H54 (cell line): ENCODE data around the gene ACOT7.

Experiments used
- DNase-seq: peaks from one replicate; pipeline ENCODE4 v3.0.0; 2011; ENCODE audit warnings: low spot score, mixed read lengths; ENCODE audit not compliant: insufficient read length
- FAIRE-seq: peaks from 3 replicates; lab custom pipeline; 2011; peaks lifted over from hg19 to GRCh38; lab: Jason Lieb, UNC
- POLR2A ChIP-seq: IDR thresholded peaks from 2 replicates; pipeline ENCODE4 v1.6.1; 2011; ENCODE audit warnings: low read depth, mild to moderate bottlenecking, low read length

ACOT7 gene

DNA sequence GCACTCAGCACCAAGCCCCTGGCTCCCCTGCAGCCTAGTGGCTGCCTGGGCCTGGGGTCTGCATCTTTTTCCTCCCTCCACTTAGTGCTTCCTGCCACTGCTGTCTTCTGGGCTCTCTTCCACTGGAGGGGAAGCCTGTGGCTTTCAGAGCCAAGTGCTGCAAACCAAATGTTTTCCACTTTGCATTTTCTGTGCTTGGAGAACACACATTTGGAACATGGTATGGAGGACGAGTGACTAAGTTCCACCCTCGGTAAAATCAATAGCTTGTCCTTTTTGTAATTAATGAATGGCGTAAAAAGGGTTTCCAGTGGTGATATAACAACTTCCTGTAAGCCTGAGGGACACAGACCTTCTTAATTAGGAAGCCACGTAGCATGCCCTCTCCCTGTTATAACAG lies 122.6 kb downstream of the ACOT7 start:
- no peak for FAIRE-seq
- no peak for TF ChIP-seq POLR2A
- DNase-seq, result no peak

DNA sequence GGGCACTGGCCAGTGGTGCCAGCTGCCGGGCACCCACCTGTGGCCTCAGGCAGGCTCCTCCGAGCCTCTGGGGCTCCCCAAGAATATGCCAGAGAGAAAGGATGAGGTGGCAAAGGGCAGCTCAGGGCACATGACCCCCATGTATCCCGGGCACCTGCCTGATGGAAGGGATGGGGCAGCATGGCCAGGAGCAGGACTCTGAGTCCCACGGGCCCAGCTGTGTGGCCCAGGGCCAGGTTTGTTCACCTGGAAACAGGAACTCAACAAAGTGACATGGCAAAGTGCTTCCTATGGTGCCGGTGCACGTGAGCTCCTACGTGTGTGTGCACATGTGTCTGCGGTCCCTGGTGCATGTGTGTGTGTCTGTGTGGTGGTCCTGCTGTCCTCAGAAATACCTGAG lies 123.2 kb downstream of the ACOT7 start:
- no peak for DNase-seq
- TF ChIP-seq POLR2A, result no peak
- no peak for FAIRE-seq

DNA sequence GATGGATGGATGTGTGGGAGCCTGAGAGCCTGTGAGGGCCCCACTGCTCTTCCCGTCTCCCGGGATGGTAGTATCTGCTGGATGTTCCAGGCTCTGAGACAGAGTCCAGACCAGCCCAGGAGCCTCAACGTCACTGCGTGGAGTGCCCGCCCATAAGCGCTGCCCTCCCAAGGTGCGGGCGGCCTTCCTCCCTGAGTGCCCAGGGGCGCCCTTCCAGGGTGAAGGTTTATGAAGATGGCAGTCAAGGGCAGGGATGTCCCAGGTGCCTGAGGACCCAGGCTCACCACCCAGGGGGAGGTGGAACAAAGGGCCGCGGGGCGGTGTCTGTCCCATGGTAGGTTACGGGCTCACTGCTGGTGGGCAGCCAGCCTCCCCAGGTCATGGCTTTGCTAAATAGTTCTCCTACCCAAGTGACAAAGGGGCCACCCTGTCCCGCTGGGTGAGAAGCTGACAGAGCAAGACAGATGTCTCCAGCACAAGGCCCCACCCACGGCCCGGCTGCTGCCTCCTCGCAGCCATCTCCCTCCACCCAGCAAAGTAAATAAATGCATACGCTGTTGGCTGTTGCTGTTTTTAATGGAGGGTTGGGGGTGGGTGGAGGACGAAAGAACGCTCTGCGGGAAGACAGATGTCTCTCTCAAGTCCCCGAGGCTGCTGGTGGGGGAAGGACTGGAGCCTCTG lies 123.7 kb downstream of the ACOT7 start:
- TF ChIP-seq POLR2A, result no peak
- no peak for DNase-seq
- FAIRE-seq, result no peak

DNA sequence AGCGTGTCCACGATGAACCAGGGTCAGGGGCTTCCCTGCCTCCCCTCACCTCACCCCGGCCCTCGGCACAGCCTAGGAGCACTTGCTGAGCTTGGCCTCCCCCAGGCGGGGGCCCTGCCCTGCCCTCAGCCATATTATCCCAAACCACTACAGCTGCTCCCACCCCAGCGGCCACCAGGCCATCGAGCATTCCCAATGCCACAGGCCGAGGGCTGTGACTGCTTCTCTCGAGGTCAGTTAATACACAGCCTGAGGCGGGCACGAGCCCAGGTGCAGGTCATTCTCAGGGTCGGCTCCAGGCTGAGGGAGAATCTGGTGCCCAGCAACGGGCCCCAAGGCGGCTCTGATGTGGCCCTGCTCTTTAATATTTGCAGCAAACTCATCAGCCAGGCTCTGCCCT lies 124.3 kb downstream of the ACOT7 start:
- FAIRE-seq (no peak), DNase-seq (no peak)
- TF ChIP-seq POLR2A, result no peak

DNA sequence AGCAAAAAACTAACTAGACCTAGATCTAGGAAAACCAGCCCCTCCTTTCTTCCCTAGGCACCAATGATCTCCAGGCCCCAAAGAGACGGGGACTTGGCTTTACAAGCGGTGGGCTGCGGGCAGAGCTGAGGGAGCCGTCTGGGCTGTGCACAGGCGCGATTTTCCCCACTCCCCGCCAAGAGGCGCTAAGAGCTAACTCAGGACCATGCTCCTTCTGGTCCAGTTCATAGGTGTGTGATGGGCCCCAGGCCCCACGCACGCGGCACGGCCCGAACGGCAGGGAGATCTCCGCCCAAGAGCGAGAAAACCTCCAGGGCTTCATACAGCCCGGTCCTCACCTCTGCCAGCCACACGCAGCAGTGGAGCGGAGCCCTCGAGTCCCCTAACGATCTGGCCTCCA lies 125.2 kb downstream of the ACOT7 start:
- TF ChIP-seq POLR2A, result no peak
- FAIRE-seq, result no peak
- DNase-seq, result no peak

DNA sequence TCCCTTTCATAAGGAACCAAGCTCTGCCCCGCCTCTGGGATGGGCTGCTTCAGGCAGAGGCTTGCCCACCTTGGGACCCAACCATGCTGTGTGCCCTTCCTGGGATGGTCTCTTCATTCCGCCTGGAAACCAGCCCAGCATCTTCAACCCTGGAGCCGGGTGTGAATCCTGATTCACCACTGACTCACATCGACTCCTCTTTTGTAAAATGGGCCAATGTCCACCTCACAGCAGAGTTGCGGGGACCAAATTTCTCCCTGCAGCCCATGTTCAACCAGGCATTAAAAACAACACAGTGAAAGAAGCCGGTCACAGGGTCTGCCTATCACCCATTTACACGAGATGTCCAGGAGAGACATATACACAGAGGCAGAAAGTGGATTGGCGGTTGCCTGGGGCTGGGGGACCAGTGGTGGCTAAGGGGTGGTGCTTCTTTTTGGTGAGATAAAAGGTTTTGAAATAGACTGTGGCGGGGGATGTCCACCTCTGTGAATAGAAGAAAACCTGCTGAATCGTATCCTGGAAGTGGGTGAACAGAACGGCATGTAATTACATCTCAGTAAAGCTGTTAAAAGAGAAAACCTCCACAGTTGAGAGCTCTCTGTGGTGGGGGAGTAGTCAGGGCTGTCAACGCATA lies 125.8 kb downstream of the ACOT7 start:
- DNase-seq (no peak), FAIRE-seq (no peak)
- no peak for TF ChIP-seq POLR2A

DNA sequence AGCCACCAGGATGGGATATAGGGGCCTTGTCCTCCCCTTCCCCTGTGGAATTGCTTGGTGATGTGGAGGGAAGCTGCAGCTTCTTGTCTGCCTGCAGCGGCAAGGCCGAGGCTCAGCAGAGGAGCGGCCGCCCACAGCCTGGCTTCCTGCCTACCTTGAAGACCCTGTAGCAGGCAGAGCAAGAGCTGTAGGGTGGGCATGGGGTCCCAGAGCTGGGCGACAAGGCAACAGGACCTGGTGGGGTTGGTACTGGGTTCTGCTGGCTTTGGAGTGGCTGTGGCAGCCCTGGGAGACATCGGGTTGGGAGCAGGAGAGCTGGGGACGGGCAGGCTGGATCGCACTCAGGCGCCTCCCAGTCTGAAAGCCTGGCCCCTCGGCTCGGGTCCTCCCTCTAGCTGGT lies 126.9 kb downstream of the ACOT7 start:
- FAIRE-seq (no peak), DNase-seq (no peak)
- no peak for TF ChIP-seq POLR2A

DNA sequence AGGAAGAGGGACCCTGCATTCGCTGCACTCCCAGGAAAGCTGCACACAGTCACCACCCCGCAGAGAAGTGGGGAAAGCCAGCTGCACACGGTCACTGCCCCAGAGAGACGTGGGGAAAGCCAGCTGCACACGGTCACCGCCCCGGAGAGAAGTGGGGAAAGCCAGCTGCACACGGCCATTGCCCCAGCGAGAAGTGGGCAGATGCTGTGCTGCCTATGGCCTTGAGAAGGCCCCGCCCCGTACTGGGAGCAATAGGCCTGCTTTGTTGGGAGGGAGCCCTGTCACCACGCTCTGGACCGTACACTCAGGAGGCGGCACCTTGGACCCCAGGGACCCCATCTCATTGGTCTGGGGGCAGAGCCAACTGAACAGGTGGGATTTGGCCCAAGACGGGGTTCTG lies 128.4 kb downstream of the ACOT7 start:
- FAIRE-seq, result no peak
- TF ChIP-seq POLR2A, result no peak
- no peak for DNase-seq

DNA sequence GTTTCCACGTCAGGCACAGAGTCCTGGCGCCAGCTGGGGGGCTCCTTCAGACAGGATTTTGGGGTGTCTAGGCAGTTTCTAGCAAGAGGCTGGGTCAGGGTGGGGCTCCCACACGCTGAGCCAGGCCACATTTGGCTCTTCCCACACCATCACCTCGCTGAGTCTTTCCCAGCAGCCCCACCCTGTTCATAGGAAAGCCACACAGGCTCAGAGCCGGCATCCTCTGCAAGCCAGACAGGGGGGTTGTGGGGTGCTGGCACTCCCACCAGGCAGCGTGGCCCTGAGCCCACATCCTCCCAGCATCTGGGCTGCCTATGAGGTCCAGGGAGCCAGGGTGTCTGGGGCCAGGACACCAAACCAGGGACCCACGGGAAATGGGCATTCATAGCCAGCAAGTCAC lies 129.9 kb downstream of the ACOT7 start:
- TF ChIP-seq POLR2A, result no peak
- FAIRE-seq (no peak), DNase-seq (no peak)

DNA sequence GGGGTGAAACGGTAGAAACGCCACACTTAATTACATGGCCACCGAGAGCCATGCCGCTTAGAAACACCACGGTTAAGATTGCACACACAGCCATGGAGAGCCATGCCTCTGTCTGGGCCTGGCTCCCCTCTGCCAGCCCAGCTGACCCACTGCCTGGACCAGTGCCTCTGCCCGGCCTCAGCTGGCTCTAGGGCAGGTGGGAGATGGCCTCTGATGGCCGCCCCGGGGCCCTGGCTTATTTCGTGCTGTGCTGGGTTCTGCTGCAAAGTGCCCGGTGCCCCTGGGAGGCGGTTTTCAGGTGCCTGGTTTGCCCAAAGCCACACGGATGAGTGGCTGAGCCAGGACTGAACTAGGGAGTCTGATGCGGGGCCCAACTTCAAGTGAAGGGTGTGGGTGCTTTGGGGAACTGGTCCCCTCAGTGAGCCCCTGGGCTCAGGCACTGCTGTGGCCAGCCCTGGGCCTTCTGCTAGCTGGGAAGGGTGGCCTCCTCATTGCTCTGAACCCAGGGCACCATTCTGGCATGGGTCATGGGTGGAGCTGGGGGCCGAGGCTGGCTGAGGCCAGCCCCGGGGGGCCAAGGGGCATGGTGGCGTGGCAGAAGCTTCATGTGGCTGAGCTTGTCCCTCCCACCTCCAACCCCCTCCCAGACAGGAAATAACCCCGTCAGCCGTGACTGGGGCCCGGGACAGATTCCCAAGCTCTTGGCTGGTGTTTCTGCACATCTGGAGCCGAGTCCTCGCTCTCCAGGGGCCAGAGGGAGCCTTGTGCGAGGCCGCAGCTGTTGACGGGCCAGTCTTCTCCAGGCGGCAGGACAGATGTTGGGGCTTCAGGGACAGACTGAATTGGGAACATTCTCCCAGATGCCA lies 130.8 kb downstream of the ACOT7 start:
- DNase-seq (no peak), FAIRE-seq (no peak)
- no peak for TF ChIP-seq POLR2A

DNA sequence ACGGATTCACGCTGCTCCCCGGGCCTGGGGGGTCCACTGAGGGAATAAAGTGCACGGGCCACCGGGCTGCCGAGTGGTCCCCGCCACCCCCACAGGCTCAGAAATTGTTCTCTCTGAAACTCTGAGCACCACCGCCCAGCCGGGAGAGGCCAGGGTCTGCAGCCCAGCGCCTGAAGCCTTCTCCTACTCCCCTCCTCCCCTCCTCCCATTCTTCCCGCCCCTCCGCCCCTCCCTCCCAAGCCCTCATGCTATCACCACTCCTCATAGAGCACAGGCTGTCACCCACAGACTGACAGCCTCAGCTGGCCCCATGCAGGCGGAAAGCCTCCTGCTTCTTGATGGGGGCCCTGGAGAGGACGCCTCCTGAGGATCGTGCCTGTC lies 132.0 kb downstream of the ACOT7 start:
- TF ChIP-seq POLR2A, result no peak
- FAIRE-seq (no peak), DNase-seq (no peak)

DNA sequence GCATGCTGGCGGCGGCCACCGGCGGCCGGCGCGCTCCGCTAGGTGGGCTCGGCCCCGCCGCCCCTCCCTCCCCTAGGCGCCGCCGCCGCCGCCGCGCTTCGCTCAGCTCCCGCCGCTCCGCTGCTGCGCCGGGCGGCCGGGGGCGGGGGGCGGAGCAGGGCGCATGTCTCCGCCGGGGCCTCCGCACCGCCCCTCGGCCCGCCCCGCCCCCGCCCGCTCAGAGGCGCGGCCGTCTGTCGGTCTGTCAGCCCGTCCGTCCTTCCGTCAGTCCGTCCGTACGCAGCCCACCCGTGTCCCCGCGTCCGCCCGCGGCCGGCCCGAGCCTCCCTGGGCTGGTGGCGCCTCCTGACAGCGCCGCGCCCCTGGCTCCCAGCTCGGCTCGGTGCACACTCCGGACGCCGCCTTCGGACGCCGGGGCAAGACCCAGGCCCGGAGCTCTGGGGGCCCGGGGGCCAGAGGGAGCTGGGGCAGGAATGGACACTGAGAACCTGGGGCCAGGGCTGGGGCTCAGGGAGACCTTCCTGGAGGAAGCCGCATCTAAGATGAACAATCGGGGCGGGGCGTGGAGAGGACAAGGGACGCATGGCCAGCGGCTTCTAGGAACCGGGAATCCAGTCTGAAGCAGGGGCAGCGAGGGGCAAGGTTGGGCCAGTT lies 132.5 kb downstream of the ACOT7 start, which contains the start of gene GPR153:
Gene GPR153, minus strand, starts transcription at position 138 of the 654 bp plus-strand sequence. CDS start 6,193 bp downstream, outside the sequence.
- DNase-seq, result no peak
- no peak for FAIRE-seq
- TF ChIP-seq POLR2A, result no peak

DNA sequence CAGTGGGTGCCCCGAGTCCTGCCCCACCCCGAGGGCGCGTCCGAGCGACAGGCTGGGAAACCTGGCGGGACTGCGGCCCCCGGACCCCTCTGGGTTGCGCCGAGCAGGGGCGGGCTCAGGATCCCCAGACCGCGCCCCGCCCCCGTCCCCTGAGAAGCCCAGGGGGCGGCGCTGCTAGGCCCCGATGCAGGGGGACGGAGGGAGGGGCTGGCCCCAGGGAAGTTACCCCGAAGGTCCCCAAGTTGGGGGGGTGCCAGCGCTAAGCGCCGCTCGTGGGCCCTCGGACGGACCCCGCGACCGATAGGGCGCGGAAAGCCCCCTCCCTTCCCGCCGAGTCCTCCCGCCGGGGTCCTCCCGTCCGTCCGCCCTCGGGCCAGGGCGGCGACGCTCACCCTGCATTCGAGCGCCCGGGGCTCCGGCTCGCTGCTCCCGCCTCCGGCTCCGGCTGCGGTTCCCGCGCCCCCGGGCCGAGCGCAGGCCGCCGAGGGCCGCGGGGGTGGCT lies 133.1 kb downstream of the ACOT7 start:
- FAIRE-seq, result no peak
- no peak for TF ChIP-seq POLR2A
- DNase-seq, result no peak
